Skeletal muscle cell (primary cell): ENCODE results near the gene RPS3A.
"Not testable (repeated sequence)": the region's sequence is repeated elsewhere in the genome, so short reads cannot be mapped to it uniquely, and the experiment has no call there.

ENCODE experiments used
- DNase-seq: peaks from one replicate; pipeline ENCODE4 v3.0.0-alpha.2; 2010; ENCODE audit warnings: low read depth
- H3K4me3 ChIP-seq: 2 replicates; pipeline ENCODE4 v1.5.1; 2011; ENCODE audit warnings: low read depth, mild to moderate bottlenecking, control low read depth, low read length, moderate library complexity

Gene RPS3A

DNA sequence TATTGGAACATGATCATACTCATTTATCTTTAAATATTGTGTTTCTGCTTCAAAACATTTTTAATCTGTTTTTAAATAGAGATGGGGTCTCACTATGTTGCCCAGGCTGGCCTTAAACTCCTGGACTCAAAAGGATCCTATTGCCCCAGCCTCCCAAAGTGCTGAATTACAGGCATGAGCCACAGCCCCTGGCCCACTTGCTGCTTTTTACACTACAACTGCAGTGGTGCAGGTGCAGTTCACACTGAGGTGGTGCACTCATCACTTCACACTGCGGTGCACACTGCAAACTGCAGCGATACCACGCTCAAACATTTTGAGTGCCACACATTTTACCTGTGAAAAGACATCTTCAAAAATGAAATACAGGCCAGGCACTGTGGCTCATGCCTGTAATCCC, 10.8 kb downstream of the RPS3A start:
- H3K4me3 ChIP-seq, result no peak overlapping the region
- DNase-seq, result no peak

DNA sequence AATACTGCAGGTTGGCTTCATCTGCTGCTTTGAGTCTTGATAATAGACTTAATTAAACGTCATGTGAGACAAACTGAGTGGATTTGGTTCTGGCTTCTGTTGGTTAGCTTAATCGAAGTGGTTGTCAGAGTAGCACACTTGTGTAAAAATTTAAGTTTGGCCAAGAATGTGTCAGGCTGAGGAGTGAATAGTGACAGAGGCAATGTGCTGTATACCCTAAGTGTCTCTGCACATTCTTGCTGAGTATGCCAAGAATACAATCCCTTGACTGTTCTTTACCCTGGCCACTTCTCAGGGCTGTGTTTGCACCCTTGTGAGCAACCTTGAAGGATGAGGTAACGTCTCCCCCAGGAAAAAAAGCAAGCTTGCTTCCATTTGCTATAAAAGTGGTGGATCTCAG, 14.9 kb downstream of the RPS3A start:
- no peak for DNase-seq
- H3K4me3 ChIP-seq, result no peak overlapping the region

DNA sequence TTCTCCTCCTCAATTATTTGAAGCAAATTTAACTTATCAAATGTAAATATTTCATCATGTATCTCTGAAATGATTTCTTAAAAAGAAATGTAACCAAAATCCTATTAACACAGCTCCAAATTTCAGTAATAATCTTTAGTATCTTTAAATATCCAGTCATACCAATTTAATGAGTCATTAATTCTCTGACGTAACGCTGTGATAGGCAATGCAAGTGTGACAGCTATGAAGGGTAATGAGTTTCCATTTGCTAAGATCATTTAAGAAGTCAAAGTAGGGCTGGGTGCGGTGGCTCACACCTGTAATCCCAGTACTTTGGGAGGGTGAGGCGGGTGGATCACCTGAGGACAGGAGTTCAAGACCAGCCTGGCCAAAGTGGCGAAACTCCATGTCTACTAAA, 15.6 kb downstream of the RPS3A start:
- H3K4me3 ChIP-seq, result no peak overlapping the region
- no peak for DNase-seq

DNA sequence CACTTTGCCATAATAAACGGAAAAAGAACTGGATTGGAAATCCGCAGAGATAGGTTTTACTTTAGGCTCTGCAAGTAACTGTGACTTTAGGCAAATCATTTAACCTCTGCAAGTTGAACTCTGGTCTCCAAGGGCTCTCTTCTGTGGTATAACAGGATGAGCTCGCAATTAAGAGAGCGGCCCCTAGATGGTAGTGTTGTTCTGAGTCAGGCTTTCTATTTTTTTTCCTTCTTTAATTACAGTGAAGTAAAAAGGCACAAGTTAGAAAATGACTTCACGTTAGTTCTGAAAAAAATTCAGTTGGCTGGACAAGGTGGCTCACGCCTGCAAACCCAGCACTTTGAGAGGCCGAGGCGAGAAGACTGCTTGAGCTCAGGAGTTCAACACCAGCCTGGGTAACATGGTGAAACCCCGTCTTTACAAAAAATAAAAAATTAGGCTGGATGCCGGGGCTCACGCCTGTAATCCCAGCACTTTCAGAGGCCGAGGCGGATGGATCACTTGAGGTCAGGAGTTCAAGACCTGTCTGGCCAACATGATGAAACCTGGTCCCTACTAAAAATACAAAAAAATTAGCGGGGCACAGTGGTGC, 18.0 kb downstream of the RPS3A start:
- H3K4me3 ChIP-seq, result no peak overlapping the region
- DNase-seq, result peak; percentile 30

DNA sequence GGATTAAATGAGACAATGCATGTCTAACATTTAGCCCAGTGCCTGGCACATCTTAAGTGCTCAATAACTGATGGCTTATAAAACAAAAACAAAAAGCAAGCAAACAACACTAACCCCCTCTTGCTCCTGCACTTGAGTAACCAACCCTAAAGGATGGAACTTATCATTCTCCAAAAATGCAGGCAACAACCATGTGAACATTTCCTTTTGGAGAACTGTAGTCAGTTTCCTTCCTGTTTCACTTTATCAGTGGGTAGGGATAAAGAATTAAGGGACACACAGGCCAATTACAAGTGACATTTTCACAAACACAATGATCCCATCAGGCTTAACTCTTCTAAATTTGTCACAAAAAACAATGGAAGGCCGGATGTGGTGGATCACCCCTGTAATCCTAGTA, 30.4 kb downstream of the RPS3A start:
- no peak for DNase-seq
- no peak overlapping the region for H3K4me3 ChIP-seq

DNA sequence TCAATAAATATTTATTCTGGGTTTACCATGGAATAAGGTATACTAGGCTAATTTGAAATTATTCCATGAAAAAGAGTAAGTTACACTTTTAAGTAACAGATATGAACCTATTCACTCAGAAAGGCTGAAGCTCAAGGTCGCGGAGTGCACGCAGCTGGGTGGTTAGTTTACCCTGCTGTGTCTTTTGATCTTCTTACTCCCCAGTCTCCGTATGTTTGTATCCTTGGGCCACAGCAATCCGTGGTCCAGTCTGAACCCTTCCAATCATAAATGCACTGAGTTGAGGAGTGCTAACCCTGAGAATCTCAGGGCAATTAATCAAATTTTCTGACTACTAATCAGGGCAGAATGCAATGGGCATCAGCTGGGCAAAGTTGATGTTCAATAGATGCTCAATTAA, 33.9 kb downstream of the RPS3A start:
- DNase-seq, result no peak
- no peak overlapping the region for H3K4me3 ChIP-seq

DNA sequence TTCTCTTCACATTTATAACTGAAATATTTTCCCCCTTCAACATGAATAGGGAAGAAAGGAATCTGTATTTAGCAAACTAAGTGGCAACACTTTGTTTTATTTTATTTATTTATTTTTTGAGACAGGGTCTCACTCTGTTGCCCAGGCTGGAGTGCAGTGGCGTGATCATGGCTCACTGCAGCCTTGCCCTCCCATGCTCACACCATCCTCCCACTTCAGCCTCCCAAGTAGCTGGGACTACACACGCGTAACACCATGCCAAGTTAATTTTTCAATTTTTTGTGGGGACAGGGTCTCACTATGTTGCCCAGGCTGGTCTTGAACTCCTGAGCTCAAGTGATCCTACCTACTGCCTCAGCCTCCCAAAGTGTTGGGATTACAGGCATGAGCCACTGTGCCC, 36.6 kb downstream of the RPS3A start:
- H3K4me3 ChIP-seq, DNase-seq: not testable (repeated sequence)

DNA sequence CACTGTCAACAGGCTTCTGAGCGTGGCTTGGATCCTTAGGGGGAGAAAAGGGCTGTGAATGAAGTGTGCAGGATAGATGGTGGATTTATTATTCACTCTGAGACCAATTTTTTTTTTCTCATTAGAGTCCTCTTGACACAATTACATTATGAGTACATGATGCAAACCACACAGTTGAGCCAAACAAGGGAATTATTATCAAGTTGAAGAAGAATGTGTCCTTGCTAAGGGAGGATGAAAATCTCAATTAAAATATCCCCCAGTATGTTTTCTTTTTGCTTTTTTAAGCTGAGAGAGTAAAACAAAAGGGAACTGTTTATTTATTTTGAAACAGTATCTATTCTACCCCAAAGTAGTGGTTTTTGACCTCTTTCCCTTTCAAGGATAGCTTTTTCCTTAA, 40.4 kb downstream of the RPS3A start:
- H3K4me3 ChIP-seq, result no peak overlapping the region
- DNase-seq, result no peak

DNA sequence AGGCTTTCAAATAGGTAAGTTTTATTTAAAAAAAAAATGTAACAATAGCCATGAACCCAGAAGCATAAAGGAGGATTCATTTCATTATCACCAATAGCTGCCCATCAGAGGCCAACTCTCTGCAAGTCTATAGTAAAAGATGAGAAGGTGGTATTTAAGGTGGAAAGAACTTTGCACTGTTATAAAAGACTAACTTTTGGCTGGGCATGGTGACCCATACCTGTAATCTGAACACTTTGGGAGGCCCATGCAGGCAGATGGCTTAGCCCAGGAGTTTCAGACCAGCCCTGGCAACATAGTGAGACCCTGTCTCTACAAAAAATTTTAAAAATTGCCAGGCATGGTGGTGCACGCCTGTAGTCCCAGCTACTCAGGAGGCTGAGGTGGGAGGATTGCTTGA, 43.3 kb downstream of the RPS3A start:
- no peak for DNase-seq
- H3K4me3 ChIP-seq, result no peak overlapping the region

DNA sequence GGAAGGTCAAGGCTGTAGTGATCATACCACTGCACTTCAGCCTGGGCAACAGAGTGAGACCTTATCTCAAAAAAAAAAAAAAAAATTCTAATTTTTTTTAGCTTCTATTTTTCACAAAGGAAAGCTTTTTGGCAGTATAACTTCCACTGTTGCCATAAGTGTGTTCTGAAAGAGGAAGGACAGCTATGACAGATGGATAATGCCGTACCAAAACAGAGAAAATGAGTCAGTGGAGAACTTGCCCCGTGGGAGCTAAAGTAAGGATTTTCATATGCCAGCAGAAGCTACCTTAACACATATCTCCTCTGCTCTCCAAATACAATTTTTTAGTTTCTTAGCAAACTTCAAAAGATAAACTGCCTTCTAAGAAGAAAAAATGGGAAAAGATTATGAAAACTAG, 43.7 kb downstream of the RPS3A start:
- no peak for DNase-seq
- H3K4me3 ChIP-seq, result no peak overlapping the region

DNA sequence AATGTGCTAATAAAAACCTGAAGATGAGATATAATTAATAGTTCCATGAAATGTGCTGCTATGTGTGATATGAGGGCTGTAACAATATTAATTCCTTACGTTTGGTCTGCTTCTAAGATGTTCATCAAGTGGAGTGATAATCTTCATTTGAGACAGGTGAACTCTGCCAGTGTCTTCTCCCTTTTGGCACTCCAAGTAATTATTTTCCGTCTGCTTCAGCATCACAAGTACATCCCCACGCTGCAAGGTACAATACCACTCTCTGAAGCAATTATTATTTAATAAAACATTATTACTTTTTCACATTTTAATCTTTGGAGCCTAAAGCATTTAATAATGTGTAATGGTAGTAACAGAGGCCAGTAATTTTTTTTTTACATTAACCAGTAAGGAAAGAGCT, 44.4 kb downstream of the RPS3A start:
- DNase-seq, result no peak
- H3K4me3 ChIP-seq, result no peak overlapping the region

DNA sequence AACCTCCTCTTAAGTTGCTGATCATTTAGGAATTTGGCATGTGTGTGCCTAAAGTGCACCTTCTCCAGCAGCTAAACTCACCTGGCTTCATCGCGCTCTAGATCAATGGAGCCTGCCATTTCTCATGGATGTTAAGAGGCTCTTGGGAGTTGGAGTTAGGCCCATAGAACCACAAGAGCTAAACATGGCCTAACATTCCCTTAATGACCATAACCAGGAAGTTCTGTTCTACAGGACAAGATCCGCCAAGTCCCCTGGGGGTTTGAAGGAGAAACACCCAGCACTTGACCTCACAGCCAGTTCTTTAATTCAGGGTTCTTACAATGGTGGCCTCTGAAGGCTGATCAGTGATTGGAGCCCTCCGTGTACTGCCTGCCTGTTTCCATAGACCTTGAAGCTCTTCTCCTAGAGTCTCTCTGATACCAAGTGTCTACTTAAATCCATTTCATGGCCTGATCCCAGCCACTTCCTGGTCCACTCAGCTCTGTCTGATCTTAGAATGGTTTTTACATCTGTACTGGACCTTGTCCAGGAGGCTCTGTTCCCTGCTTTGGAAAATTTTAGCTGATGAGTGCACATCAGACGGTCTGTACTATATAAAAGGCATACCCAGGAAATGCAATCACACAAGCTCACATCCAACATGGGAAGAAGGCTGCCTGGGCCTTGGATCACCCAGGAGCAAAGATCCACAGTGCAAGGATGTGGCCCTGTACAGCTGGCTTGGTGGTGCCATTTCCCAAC, 45.1 kb downstream of the RPS3A start:
- DNase-seq, result no peak
- H3K4me3 ChIP-seq, result no peak overlapping the region

DNA sequence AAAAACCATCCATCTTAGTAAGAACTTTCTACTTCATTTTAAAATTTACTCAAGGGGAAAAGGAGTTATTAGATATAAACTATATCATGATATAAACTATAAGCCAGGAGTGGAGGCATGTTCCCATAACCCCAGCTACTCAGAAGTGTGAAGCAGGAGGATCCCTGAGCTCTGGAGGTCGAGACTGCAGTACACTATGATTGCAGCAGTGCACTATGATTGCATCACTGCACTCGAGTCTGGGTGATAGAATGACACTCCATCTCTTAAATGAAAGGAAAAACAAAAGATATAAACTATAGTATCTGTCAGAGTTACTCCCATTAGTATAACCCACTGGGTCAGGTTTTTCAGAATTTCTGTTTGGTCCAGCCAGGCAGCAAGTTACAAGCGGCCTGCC, 47.6 kb downstream of the RPS3A start:
- no peak for DNase-seq
- H3K4me3 ChIP-seq, result no peak overlapping the region

DNA sequence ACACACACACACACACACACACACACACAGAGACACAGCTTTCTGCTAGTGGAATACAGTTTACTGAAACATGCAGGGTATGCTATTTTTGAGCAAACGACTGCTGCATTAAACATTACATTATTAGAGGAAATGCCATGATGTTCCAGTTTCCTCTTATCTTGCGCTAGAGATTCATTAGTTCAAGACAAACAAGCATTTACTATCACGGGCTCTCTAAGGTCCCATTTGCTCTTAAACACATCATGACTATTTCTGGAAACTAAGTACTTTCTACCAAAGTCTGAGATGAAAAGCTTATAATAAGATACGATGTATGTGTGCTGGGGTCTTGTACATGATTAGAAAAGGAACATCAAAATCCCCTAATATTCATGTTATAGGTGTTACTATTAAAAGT, 48.8 kb downstream of the RPS3A start:
- DNase-seq, result no peak
- no peak overlapping the region for H3K4me3 ChIP-seq

DNA sequence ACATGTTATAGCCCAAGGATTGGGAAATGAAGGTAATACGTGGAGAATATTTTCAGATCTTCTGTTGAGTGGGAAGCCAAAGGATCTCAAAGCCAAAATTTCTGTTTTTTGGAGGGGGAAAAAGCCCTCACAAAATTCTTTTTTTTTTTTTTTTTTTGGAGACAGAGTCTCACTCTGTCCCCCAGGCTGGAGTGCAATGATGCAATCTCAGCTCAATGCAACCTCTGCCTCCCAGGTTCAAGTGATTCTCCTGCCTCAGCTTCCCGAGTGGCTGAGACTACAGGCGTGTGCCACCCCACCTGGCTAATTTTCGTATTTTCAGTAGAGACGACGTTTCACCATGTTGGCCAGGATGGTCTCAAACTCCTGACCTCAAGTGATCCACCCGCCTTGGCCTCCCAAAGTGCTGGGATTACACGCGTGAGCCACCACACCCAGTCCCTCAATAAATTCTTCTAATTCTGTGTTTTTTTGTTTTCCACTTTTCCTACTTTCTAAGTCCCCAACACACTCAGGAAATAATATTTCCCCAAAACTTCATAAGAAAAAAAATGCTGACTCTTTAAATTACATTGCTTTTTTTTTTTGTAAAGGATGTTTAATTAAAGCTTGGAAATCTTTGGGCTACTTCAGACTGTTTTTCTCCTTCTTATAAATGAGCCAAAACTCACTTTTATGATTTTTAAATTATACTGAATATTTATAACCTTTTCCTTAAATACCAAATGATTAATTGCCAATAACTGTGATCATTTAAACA, 51.6 kb downstream of the RPS3A start:
- H3K4me3 ChIP-seq, result no peak overlapping the region
- no peak for DNase-seq

DNA sequence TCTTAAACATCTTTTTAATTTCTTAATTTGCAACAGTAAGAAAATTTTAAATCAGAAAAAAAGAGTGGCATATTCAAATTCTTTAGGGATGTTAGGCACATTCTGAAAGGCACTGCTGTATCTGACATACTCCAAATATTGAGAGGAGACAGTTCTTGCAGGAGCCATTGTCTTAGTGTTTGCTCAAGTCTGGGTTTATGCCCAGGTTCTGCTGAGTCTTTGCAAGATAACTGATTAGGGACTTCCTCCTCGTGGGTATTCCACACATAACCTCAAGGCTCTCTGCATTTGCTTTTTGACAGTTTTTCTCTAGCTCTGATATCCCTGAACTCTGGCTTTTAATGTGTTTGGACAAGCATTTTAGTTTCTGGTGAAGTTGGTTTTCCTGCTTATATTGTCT, 52.6 kb downstream of the RPS3A start:
- no peak overlapping the region for H3K4me3 ChIP-seq
- no peak for DNase-seq

DNA sequence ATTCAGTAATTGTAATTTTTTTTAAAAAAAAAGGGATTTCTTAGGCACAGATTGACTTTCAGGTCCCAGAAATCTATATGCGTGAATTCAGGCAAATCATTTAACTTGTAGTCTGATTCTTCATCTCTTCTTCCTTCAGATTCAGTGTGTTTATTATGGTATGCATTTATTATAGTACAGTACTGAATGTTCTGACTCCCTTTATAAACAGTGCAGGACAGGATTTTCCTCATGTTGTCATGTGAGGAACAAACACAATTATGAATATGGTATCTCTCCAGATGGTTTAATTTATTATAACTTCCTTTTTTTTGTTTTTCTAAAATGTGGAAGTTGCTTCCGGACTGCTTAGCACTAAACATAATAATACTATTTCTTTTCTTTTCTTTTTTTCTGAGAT, 54.2 kb downstream of the RPS3A start:
- H3K4me3 ChIP-seq, result no peak overlapping the region
- no peak for DNase-seq
